Neuronal stem cell (in vitro differentiated cells): ENCODE data around the gene BPI.

Experiments used
- DNase-seq: peaks from one replicate; pipeline ENCODE4 v3.0.0-alpha.2; 2013; ENCODE audit warnings: low spot score
- H2AFZ ChIP-seq: one replicate; pipeline ENCODE4 v1.6.1; 2013; ENCODE audit warnings: mild to moderate bottlenecking, low read length, inconsistent platforms
- H2AK5ac ChIP-seq: 2 replicates; pipeline ENCODE4 v1.6.1; 2013; ENCODE audit warnings: low read depth, mild to moderate bottlenecking, inconsistent platforms, low read length, moderate library complexity, mixed read lengths
- H2BK120ac ChIP-seq: 2 replicates; pipeline ENCODE4 v1.6.1; 2013; ENCODE audit warnings: low read depth, mild to moderate bottlenecking, inconsistent platforms, low read length, moderate library complexity, mixed read lengths
- H2BK12ac ChIP-seq: one replicate; pipeline ENCODE4 v1.6.1; 2013; ENCODE audit warnings: low read length, inconsistent platforms
- H2BK15ac ChIP-seq: 2 replicates; pipeline ENCODE4 v1.6.1; 2013; ENCODE audit warnings: mild to moderate bottlenecking, low read length, inconsistent platforms, mixed read lengths
- H2BK5ac ChIP-seq: one replicate; pipeline ENCODE4 v1.6.1; 2013; ENCODE audit warnings: inconsistent platforms, mild to moderate bottlenecking, low read length, moderate library complexity
- H3K14ac ChIP-seq: one replicate; pipeline ENCODE4 v1.6.1; 2013; ENCODE audit warnings: low read length, inconsistent platforms
- H3K18ac ChIP-seq: 2 replicates; pipeline ENCODE4 v1.6.1; 2013; ENCODE audit warnings: low read length, inconsistent platforms
- H3K23ac ChIP-seq: 2 replicates; pipeline ENCODE4 v1.6.1; 2013; ENCODE audit warnings: low read depth, mild to moderate bottlenecking, mixed read lengths, low read length, inconsistent platforms; ENCODE audit not compliant: poor library complexity
- H3K27ac ChIP-seq: replicated peaks from 3 replicates; pipeline ENCODE4 v1.5.1; 2013; ENCODE audit warnings: low read length, inconsistent platforms
- H3K27me3 ChIP-seq, 3 experiments: 2 replicates each; pipeline ENCODE4 v1.6.1; 2013; ENCODE audit warnings: low read length in 3 of 3, mild to moderate bottlenecking in 2 of 3, inconsistent platforms in 1 of 3, low read depth in 1 of 3, mixed read lengths in 1 of 3, moderate library complexity in 1 of 3; ENCODE audit not compliant: control insufficient read depth in 3 of 3, insufficient read depth in 3 of 3
- H3K36me3 ChIP-seq, 2 donors: replicated peaks in 1 of 2; 2 replicates each; pipeline ENCODE4 v1.6.1; 2013; ENCODE audit warnings: low read length in 2 of 2; ENCODE audit not compliant: control insufficient read depth in 2 of 2, insufficient read depth in 2 of 2
- H3K4ac ChIP-seq: 2 replicates; pipeline ENCODE4 v1.6.1; 2013; ENCODE audit warnings: inconsistent platforms, mild to moderate bottlenecking, low read length, moderate library complexity
- H3K4me1 ChIP-seq, 2 donors: 1 replicate in 1 of 2; 2 replicates in 1 of 2; pipeline ENCODE4 v1.6.1; 2013; ENCODE audit warnings: low read length in 2 of 2, low read depth in 1 of 2; ENCODE audit not compliant: control insufficient read depth in 2 of 2, insufficient read depth in 1 of 2
- H3K4me2 ChIP-seq: one replicate; pipeline ENCODE4 v1.6.1; 2013; ENCODE audit warnings: mild to moderate bottlenecking, low read length, inconsistent platforms; ENCODE audit not compliant: insufficient read depth, poor library complexity, severe bottlenecking
- H3K4me3 ChIP-seq, 2 donors: 2 replicates each; pipeline ENCODE4 v1.5.1; 2013; ENCODE audit warnings: low read length in 2 of 2, mild to moderate bottlenecking in 2 of 2, inconsistent platforms in 1 of 2, moderate library complexity in 1 of 2
- H3K79me1 ChIP-seq: one replicate; pipeline ENCODE4 v1.6.1; 2013; ENCODE audit warnings: low read depth, mild to moderate bottlenecking, inconsistent platforms, low read length, moderate library complexity
- H3K9ac ChIP-seq: one replicate; pipeline ENCODE4 v1.6.1; 2013; ENCODE audit warnings: mild to moderate bottlenecking, low read depth, low read length, inconsistent platforms; ENCODE audit not compliant: poor library complexity
- H3K9me3 ChIP-seq, 2 donors: replicated peaks in 1 of 2; 2 replicates each; pipeline versions ENCODE3 to v1.6.1; 2013; ENCODE audit warnings: low read length in 2 of 2, mild to moderate bottlenecking in 2 of 2, inconsistent platforms in 1 of 2, low read depth in 1 of 2, mixed read lengths in 1 of 2, moderate library complexity in 1 of 2; ENCODE audit not compliant: control insufficient read depth in 2 of 2, insufficient read depth in 1 of 2
- H4K8ac ChIP-seq: one replicate; pipeline ENCODE4 v1.6.1; 2013; ENCODE audit warnings: low read depth, mild to moderate bottlenecking, inconsistent platforms, low read length, moderate library complexity
- H4K91ac ChIP-seq: one replicate; pipeline ENCODE4 v1.6.1; 2013; ENCODE audit warnings: low read length, low read depth, mild to moderate bottlenecking, inconsistent platforms; ENCODE audit not compliant: poor library complexity
- WGBS, 2 donors: extraction: QIAGEN DNeasy Blood & Tissue Kit; methylation state at CpG; one replicate each; pipeline ENCODE4 v1.1.7; 2013; ENCODE audit warnings: missing lambda C conversion rate in 2 of 2, mixed read lengths in 1 of 2; ENCODE audit not compliant: insufficient read length in 2 of 2, insufficient replicate concordance in 1 of 2; ENCODE audit errors: extremely low coverage in 2 of 2; 5-methylcytosine and 5-hydroxymethylcytosine counted together

BPI gene

GRCh38 chr20:38383147-38383546 is 79.2 kb downstream of the BPI start:
- Histone ChIP-seq H3K4me2 (no peak overlapping the region), H2AK5ac (no peak overlapping the region), H3K9ac (no peak overlapping the region), H2BK15ac (no peak overlapping the region), H3K27me3 (no peaks in the 10 kb centered on the region), H3K14ac (no peak overlapping the region), H3K4ac (no peak overlapping the region), H3K36me3 (no peaks in the 10 kb centered on the region), H3K18ac (no peak overlapping the region), H3K79me1 (no peaks in the 10 kb centered on the region), H3K4me1 (no peaks in the 10 kb centered on the region), H4K8ac (no peak overlapping the region), H3K4me3 (no peak overlapping the region), H4K91ac (no peak overlapping the region), H2BK5ac (no peak overlapping the region), H3K27ac (no peak overlapping the region), H3K9me3 (no peaks in the 10 kb centered on the region), H2AFZ (no peak overlapping the region), H3K23ac (no peak overlapping the region), H2BK120ac (no peak overlapping the region), H2BK12ac (no peak overlapping the region)
- no peak for DNase-seq
- WGBS, 2 donors: no CpG with 5 or more reads among the region's 4 CpGs

GRCh38 chr20:38386004-38386403 is 82.0 kb downstream of the BPI start:
- no peak overlapping the region for H2BK12ac ChIP-seq
- H3K4me1 ChIP-seq: no peaks in the 10 kb centered on the region
- H3K18ac ChIP-seq: no peak overlapping the region
- no peak overlapping the region for H3K4me2 ChIP-seq
- no peak overlapping the region for H3K4ac ChIP-seq
- H2AK5ac ChIP-seq: no peak overlapping the region
- no peak for DNase-seq
- no peak overlapping the region for H4K91ac ChIP-seq
- no peak overlapping the region for H4K8ac ChIP-seq
- no peak overlapping the region for H2AFZ ChIP-seq
- no CpG with 5 or more reads among the region's 8 CpGs for WGBS, 2 donors
- H2BK120ac ChIP-seq: no peak overlapping the region
- no peak overlapping the region for H3K23ac ChIP-seq
- H3K36me3 ChIP-seq: no peaks in the 10 kb centered on the region
- H3K79me1 ChIP-seq: no peaks in the 10 kb centered on the region
- H3K9ac ChIP-seq: no peak overlapping the region
- no peak overlapping the region for H3K4me3 ChIP-seq
- H2BK15ac ChIP-seq: no peak overlapping the region
- H3K27me3 ChIP-seq: no peaks in the 10 kb centered on the region
- H3K9me3 ChIP-seq: no peaks in the 10 kb centered on the region
- no peak overlapping the region for H3K27ac ChIP-seq
- no peak overlapping the region for H2BK5ac ChIP-seq
- H3K14ac ChIP-seq: no peak overlapping the region

GRCh38 chr20:38386851-38387250 is 82.9 kb downstream of the BPI start:
- no peak overlapping the region for H2BK120ac ChIP-seq
- H3K4me2 ChIP-seq: no peak overlapping the region
- no peak overlapping the region for H3K14ac ChIP-seq
- WGBS, 2 donors: no CpG with 5 or more reads among the region's 2 CpGs
- no peak overlapping the region for H3K18ac ChIP-seq
- no peak overlapping the region for H2AK5ac ChIP-seq
- no peak overlapping the region for H3K4me3 ChIP-seq
- H4K8ac ChIP-seq: no peak overlapping the region
- H3K27me3 ChIP-seq: no peaks in the 10 kb centered on the region
- H2AFZ ChIP-seq: no peak overlapping the region
- no peak overlapping the region for H2BK12ac ChIP-seq
- DNase-seq: no peak
- no peak overlapping the region for H3K23ac ChIP-seq
- H4K91ac ChIP-seq: no peak overlapping the region
- H3K36me3 ChIP-seq: no peaks in the 10 kb centered on the region
- no peaks in the 10 kb centered on the region for H3K79me1 ChIP-seq
- no peak overlapping the region for H3K27ac ChIP-seq
- no peaks in the 10 kb centered on the region for H3K9me3 ChIP-seq
- H3K4me1 ChIP-seq: no peaks in the 10 kb centered on the region
- no peak overlapping the region for H3K9ac ChIP-seq
- no peak overlapping the region for H2BK15ac ChIP-seq
- H2BK5ac ChIP-seq: no peak overlapping the region
- H3K4ac ChIP-seq: no peak overlapping the region
